ENCODE measurements around the gene TEX51.

- TF ChIP-seq, protein P1, sequence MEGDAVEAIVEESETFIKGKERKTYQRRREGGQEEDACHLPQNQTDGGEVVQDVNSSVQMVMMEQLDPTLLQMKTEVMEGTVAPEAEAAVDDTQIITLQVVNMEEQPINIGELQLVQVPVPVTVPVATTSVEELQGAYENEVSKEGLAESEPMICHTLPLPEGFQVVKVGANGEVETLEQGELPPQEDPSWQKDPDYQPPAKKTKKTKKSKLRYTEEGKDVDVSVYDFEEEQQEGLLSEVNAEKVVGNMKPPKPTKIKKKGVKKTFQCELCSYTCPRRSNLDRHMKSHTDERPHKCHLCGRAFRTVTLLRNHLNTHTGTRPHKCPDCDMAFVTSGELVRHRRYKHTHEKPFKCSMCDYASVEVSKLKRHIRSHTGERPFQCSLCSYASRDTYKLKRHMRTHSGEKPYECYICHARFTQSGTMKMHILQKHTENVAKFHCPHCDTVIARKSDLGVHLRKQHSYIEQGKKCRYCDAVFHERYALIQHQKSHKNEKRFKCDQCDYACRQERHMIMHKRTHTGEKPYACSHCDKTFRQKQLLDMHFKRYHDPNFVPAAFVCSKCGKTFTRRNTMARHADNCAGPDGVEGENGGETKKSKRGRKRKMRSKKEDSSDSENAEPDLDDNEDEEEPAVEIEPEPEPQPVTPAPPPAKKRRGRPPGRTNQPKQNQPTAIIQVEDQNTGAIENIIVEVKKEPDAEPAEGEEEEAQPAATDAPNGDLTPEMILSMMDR (conservative IDR thresholded peaks at IDR 0.05; ENCODE audit: low read length), result no peak
- TF ChIP-seq EZH2phosphoT487 (IDR thresholded peaks at IDR 0.05; ENCODE audit: borderline replicate concordance), result no peak
These were observed 20.7 kb upstream of the TEX51 start for GRCh38 chr2:126877861-126878565.
